ENCODE results near the gene NLGN2.
A peak's percentile ranks its signal among the peaks of the same experiment; 100 is the strongest.

NLGN2 gene

DNA sequence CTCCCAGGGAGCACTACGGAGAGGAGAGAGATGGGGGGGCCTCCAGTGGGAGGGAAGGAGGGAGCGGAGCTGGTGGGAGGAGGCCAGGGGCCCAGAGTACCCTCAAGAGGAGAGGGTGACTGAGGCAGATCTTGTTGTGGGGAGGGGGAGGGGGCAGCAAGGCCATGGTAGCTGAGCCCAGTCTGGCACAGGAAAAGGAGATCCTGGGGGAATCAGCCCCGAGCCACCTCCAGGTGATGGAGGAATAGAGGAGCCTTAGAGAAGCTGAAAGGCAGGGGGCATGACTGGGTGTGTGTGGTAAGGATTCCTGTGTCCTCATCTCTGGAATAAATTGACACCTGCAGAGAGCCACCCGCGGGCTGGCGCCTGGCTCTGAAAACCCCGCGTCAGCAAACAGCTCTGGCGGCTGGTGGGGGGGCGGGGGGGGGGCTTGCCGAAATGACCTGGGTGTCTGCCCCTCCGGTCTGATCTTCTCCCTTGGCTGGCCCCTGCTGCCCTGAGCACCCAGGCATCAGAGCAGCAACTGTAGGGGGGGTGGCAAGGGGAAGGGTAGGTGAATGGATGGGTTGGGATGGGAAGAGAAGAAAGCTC is 1.3 kb upstream of the NLGN2 start:
- H3K4me3 ChIP-seq (ENCODE audit: low read length), result peak overlapping the region; percentile 89
- no peaks in the 10 kb centered on the region for H3K9me3 ChIP-seq (ENCODE audit: insufficient read depth, low read depth, low read length)
- no peaks in the 10 kb centered on the region for H3K27me3 ChIP-seq (ENCODE audit: insufficient read depth, low read length)
- H3K27ac ChIP-seq (ENCODE audit: low read length), result no peak overlapping the region
- peaks cover 19% of the 10 kb centered on the region for H3K36me3 ChIP-seq (ENCODE audit: insufficient read depth, low read depth, low read length)
- H3K4me1 ChIP-seq (ENCODE audit: insufficient read depth, low read length), result peaks cover 8% of the 10 kb centered on the region; the same call in 1 of the 2 replicates
- peak overlapping the region; percentile 83; the same call in 1 of the 2 replicates for H3K9ac ChIP-seq (ENCODE audit: low read depth, low read length)

DNA sequence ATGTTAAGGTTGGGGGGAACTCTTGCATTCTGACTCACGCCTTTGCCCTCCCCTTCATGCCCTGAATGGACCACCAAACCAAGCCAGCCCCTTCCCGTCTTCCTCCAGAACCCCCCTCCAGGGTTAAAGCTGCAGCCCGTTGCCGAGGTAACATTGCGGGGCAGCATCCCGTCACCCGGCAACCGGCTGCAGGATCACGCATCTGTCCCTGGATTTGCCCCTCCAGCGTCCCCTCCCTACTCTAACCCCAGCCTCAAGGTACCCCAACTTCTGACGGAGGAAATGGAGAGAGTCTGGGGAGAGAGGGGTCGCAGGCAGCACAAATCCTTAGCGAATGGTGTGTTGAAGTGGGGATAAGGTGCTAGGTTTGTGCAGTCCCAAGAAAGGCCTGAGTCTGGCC is 563 bp upstream of the NLGN2 start:
- no peak overlapping the region for H3K9ac ChIP-seq (ENCODE audit: low read depth, low read length)
- peaks cover 19% of the 10 kb centered on the region for H3K36me3 ChIP-seq (ENCODE audit: insufficient read depth, low read depth, low read length)

DNA sequence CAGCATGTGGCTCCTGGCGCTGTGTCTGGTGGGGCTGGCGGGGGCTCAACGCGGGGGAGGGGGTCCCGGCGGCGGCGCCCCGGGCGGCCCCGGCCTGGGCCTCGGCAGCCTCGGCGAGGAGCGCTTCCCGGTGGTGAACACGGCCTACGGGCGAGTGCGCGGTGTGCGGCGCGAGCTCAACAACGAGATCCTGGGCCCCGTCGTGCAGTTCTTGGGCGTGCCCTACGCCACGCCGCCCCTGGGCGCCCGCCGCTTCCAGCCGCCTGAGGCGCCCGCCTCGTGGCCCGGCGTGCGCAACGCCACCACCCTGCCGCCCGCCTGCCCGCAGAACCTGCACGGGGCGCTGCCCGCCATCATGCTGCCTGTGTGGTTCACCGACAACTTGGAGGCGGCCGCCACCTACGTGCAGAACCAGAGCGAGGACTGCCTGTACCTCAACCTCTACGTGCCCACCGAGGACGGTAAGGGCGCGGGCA is 645 bp downstream of the NLGN2 start:
- H3K9me3 ChIP-seq (ENCODE audit: insufficient read depth, low read depth, low read length), result no peaks in the 10 kb centered on the region
- H3K4me3 ChIP-seq (ENCODE audit: low read length), result no peak overlapping the region; the same call in 1 of the 2 replicates

More for the DNA sequence above, 563 bp upstream of the NLGN2 start:
- Histone ChIP-seq H3K9me3 (ENCODE audit: insufficient read depth, low read depth, low read length) (no peaks in the 10 kb centered on the region), H3K4me3 (ENCODE audit: low read length) (no peak overlapping the region), H3K4me1 (ENCODE audit: insufficient read depth, low read length) (peaks cover 8% of the 10 kb centered on the region; the same call in 1 of the 2 replicates), H3K27me3 (ENCODE audit: insufficient read depth, low read length) (no peaks in the 10 kb centered on the region), H3K27ac (ENCODE audit: low read length) (no peak overlapping the region)

DNA sequence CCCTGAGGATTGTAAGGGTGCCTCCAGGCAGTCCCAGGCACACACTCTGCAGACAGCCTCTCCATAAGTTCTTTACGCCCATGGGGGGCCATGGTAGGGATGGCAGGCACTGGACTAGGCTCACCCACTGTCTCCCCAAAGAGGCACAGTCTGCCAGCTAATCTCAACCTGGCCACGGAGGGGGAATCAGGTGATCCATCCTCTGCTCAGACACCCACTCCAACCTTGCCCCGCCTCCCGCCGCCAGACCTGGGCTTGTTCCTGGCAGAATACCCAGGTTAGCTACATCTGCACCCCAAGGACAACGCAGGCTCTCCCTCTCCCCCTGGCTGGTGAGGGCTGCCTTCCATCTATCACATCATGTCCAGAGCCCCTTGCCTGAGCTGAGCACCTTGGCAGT is 1.2 kb downstream of the NLGN2 start:
- Histone ChIP-seq H3K27me3 (ENCODE audit: insufficient read depth, low read length) (no peaks in the 10 kb centered on the region), H3K4me3 (ENCODE audit: low read length) (no peak overlapping the region), H3K4me1 (ENCODE audit: insufficient read depth, low read length) (peaks cover 3% of the 10 kb centered on the region; the same call in 1 of the 2 replicates)

More for the DNA sequence above, 645 bp downstream of the NLGN2 start:
- H3K4me1 ChIP-seq (ENCODE audit: insufficient read depth, low read length), result peaks cover 3% of the 10 kb centered on the region; the same call in 1 of the 2 replicates
- H3K36me3 ChIP-seq (ENCODE audit: insufficient read depth, low read depth, low read length), result peaks cover 28% of the 10 kb centered on the region
- no peak overlapping the region for H3K9ac ChIP-seq (ENCODE audit: low read depth, low read length)
- H3K27me3 ChIP-seq (ENCODE audit: insufficient read depth, low read length), result no peaks in the 10 kb centered on the region
- H3K27ac ChIP-seq (ENCODE audit: low read length), result no peak overlapping the region

DNA sequence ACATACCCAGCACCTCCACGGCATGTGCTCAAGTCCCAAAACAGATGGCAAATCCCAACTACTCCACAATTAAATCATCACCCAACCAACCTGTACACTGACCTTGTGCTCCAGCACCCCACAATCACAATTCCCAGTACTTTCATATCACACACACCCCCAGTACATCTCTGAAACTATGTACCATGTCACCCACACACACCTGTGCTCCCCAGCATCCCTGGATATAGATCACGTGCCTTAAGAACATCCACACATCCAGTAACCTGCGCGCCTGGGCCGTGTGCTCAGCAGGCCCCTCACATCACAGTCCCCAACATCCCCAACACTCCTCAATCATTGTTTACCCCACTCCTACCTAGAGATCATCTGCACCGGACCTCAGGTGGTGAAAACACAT is 2.1 kb downstream of the NLGN2 start:
- H3K27me3 ChIP-seq (ENCODE audit: insufficient read depth, low read length), result no peaks in the 10 kb centered on the region
- H3K27ac ChIP-seq (ENCODE audit: low read length), result no peak overlapping the region
- H3K9ac ChIP-seq (ENCODE audit: low read depth, low read length), result no peak overlapping the region
- no peak overlapping the region for H3K4me3 ChIP-seq (ENCODE audit: low read length)
- H3K36me3 ChIP-seq (ENCODE audit: insufficient read depth, low read depth, low read length), result peaks cover 30% of the 10 kb centered on the region
- H3K9me3 ChIP-seq (ENCODE audit: insufficient read depth, low read depth, low read length), result no peaks in the 10 kb centered on the region
- H3K4me1 ChIP-seq (ENCODE audit: insufficient read depth, low read length), result peaks cover 3% of the 10 kb centered on the region; the same call in 1 of the 2 replicates

More for the DNA sequence above, 1.2 kb downstream of the NLGN2 start:
- no peaks in the 10 kb centered on the region for H3K9me3 ChIP-seq (ENCODE audit: insufficient read depth, low read depth, low read length)
- no peak overlapping the region for H3K27ac ChIP-seq (ENCODE audit: low read length)
- no peak overlapping the region for H3K9ac ChIP-seq (ENCODE audit: low read depth, low read length)
- H3K36me3 ChIP-seq (ENCODE audit: insufficient read depth, low read depth, low read length), result peaks cover 28% of the 10 kb centered on the region

DNA sequence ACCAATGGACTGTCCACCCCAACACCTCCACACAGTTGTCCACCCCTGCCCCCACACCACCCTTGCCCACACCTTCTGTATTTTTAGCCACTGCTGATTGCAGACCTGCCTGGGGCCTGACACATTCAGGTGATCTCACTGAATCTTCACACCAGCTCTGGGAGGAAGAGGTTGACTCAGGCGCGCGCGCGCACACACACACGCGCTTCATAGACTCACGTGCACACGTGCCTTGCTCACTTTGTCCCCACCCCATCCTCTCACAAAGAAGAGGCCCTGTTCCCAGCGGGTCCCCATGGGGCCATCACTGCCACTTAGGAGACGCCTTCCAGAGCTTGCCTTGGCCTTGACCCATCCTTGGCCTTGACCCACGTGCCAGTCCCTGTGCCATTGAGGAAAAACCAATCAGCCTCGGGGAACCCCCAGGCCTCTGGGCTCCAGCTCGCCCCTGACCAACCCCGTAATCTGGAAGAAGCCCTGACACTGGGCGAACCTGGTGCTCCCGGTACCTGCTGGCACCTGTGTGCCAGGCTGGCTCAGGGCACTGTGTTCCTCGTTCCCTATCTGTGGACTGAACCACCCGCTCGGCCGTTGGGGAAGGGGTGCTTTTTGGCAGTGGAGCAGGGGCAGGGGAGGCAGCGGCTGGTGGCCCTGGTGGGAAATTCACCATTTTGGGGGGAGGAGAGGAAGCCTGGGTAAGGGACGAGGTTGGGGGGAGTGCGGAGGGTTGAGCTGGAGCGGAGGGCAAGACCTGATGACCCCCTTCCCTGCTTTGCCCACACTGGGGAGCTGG is 3.2 kb downstream of the NLGN2 start:
- Histone ChIP-seq H3K9me3 (ENCODE audit: insufficient read depth, low read depth, low read length) (no peaks in the 10 kb centered on the region), H3K27ac (ENCODE audit: low read length) (no peak overlapping the region), H3K4me1 (ENCODE audit: insufficient read depth, low read length) (peaks cover 3% of the 10 kb centered on the region; the same call in 1 of the 2 replicates), H3K4me3 (ENCODE audit: low read length) (no peak overlapping the region), H3K27me3 (ENCODE audit: insufficient read depth, low read length) (no peaks in the 10 kb centered on the region), H3K36me3 (ENCODE audit: insufficient read depth, low read depth, low read length) (peaks cover 41% of the 10 kb centered on the region), H3K9ac (ENCODE audit: low read depth, low read length) (no peak overlapping the region)

DNA sequence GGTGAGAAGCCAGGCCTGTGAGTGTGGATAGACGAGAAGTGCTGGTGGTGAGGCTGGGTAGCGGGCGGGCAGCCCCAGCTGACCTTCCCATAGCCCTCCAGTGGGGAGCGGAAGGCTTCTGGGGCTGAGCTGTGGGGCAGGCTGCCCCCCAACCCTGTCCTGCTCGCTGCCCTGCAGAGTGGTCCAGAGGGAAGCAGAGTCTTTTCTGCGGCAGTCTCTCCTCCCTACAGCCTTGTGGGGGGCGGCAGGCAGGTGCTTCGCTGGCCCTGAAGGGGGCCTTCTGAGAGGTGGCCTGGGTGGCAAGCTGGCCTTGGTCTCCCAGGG is 3.7 kb downstream of the NLGN2 start:
- Histone ChIP-seq H3K36me3 (ENCODE audit: insufficient read depth, low read depth, low read length) (peaks cover 45% of the 10 kb centered on the region), H3K9ac (ENCODE audit: low read depth, low read length) (no peak overlapping the region), H3K9me3 (ENCODE audit: insufficient read depth, low read depth, low read length) (no peaks in the 10 kb centered on the region), H3K27me3 (ENCODE audit: insufficient read depth, low read length) (no peaks in the 10 kb centered on the region), H3K27ac (ENCODE audit: low read length) (no peak overlapping the region), H3K4me3 (ENCODE audit: low read length) (no peak overlapping the region), H3K4me1 (ENCODE audit: insufficient read depth, low read length) (peaks cover 3% of the 10 kb centered on the region; the same call in 1 of the 2 replicates)

DNA sequence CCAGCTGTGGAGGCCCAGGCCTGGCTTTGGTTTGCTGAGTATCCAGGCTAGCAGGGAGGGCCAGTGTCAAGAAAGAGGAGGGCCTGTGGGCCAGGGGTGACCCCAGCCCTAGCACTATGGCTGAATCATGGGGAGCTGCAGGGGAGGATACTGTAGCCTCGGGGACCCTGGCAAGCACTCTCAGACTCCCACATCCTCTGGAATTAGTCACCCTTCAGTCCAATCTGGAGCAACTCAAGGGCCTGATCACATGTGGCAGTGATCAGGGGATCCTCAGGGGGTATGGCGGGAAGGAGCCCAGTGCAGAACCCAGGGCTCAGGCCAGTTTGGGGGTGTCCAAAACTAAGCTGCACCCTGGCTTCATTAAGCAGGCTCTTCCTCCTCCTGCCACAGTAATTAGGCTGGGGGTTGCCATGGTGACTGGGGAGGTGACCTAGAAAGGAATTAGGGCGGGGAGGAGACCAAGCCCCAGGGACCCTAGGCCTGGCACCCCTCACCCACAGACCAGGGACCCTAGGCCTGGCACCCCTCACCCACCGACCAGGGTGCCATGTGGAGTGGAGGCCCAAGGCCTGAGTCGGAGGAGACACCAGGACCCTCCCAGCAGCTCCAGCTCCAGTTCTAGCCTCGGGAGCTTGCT is 5.8 kb downstream of the NLGN2 start:
- no peaks in the 10 kb centered on the region for H3K27me3 ChIP-seq (ENCODE audit: insufficient read depth, low read length)
- no peak overlapping the region for H3K4me3 ChIP-seq (ENCODE audit: low read length)
- no peaks in the 10 kb centered on the region for H3K9me3 ChIP-seq (ENCODE audit: insufficient read depth, low read depth, low read length)
- H3K4me1 ChIP-seq (ENCODE audit: insufficient read depth, low read length), result peaks cover 2% of the 10 kb centered on the region; the same call in 1 of the 2 replicates
- peaks cover 55% of the 10 kb centered on the region for H3K36me3 ChIP-seq (ENCODE audit: insufficient read depth, low read depth, low read length)
- no peak overlapping the region for H3K27ac ChIP-seq (ENCODE audit: low read length)
- no peak overlapping the region for H3K9ac ChIP-seq (ENCODE audit: low read depth, low read length)

DNA sequence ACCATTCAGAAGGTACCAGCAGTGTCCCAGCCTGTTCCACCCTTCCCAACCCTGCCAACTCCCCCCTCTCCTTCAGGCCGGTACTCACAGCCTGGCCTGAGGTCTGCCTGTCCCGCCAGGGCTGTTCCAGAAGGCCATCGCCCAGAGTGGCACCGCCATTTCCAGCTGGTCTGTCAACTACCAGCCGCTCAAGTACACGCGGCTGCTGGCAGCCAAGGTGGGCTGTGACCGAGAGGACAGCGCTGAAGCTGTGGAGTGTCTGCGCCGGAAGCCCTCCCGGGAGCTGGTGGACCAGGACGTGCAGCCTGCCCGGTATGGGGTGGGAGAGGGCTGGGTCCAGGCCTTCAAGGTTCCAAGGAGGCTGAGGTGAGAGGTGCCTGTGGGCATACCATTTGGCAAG is 7.2 kb downstream of the NLGN2 start:
- peaks cover 42% of the 10 kb centered on the region for H3K36me3 ChIP-seq (ENCODE audit: insufficient read depth, low read depth, low read length)
- H3K27me3 ChIP-seq (ENCODE audit: insufficient read depth, low read length), result no peaks in the 10 kb centered on the region
- no peaks in the 10 kb centered on the region for H3K9me3 ChIP-seq (ENCODE audit: insufficient read depth, low read depth, low read length)
- H3K4me3 ChIP-seq (ENCODE audit: low read length), result no peak overlapping the region
- H3K27ac ChIP-seq (ENCODE audit: low read length), result no peak overlapping the region
- H3K9ac ChIP-seq (ENCODE audit: low read depth, low read length), result no peak overlapping the region
- H3K4me1 ChIP-seq (ENCODE audit: insufficient read depth, low read length), result peaks cover 6% of the 10 kb centered on the region

DNA sequence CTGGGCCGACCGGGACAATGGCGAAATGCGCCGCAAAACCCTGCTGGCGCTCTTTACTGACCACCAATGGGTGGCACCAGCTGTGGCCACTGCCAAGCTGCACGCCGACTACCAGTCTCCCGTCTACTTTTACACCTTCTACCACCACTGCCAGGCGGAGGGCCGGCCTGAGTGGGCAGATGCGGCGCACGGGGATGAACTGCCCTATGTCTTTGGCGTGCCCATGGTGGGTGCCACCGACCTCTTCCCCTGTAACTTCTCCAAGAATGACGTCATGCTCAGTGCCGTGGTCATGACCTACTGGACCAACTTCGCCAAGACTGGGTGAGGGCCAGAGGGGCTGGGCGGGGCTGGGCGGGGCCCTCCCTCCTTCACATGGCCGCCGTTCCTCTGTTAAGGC is 8.1 kb downstream of the NLGN2 start:
- Histone ChIP-seq H3K4me1 (ENCODE audit: insufficient read depth, low read length) (peaks cover 6% of the 10 kb centered on the region), H3K4me3 (ENCODE audit: low read length) (no peak overlapping the region), H3K36me3 (ENCODE audit: insufficient read depth, low read depth, low read length) (peaks cover 36% of the 10 kb centered on the region), H3K9ac (ENCODE audit: low read depth, low read length) (no peak overlapping the region), H3K27ac (ENCODE audit: low read length) (no peak overlapping the region), H3K27me3 (ENCODE audit: insufficient read depth, low read length) (no peaks in the 10 kb centered on the region), H3K9me3 (ENCODE audit: insufficient read depth, low read depth, low read length) (no peaks in the 10 kb centered on the region)

DNA sequence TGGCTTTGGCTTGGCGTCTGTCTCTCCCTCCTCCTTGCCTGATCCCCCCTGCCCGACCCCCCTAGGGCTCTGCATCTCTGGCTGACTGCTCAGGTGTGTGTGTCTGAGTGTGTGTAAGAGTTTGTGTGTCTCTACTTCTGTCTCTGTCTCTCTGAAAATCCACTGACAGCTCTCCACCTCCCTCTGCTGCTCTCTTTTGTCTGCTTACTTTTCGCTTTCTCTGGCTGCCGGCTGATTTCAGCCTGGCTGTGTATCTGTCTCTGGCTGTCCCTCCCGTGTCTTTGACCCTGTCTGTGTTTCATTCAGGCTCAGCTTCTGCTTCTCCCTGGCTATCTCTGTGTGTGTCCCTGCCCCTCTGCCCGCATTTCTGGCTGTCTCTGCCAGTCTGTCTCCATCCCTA is 8.7 kb downstream of the NLGN2 start:
- no peak overlapping the region for H3K27ac ChIP-seq (ENCODE audit: low read length)
- H3K4me1 ChIP-seq (ENCODE audit: insufficient read depth, low read length), result peaks cover 6% of the 10 kb centered on the region
- H3K36me3 ChIP-seq (ENCODE audit: insufficient read depth, low read depth, low read length), result peaks cover 36% of the 10 kb centered on the region
- H3K9me3 ChIP-seq (ENCODE audit: insufficient read depth, low read depth, low read length), result no peaks in the 10 kb centered on the region
- H3K4me3 ChIP-seq (ENCODE audit: low read length), result no peak overlapping the region
- no peaks in the 10 kb centered on the region for H3K27me3 ChIP-seq (ENCODE audit: insufficient read depth, low read length)
- H3K9ac ChIP-seq (ENCODE audit: low read depth, low read length), result no peak overlapping the region
